ENCODE measurements around the gene ACP7.

The ACP7 gene

GRCh38 chr19:39137131-39137530, 53.0 kb downstream of the ACP7 start:
- no peak for TF ChIP-seq CTCF (IDR thresholded peaks at IDR 0.05; ENCODE audit: low read depth, low read length)
- peaks cover 3% of the 10 kb centered on the region for H3K9me3 ChIP-seq (ENCODE audit: severe bottlenecking)
- H3K4me3 ChIP-seq (ENCODE audit: low read depth, low read length) = no peak overlapping the region
- no peak overlapping the region for H3K27ac ChIP-seq
- H3K36me3 ChIP-seq = no peaks in the 10 kb centered on the region; the same call in 1 of the 2 replicates
- no peak for DNase-seq
- no peaks in the 10 kb centered on the region for H3K27me3 ChIP-seq (ENCODE audit: insufficient read depth, low read depth, severe bottlenecking)

GRCh38 chr19:39138221-39139211, 54.3 kb downstream of the ACP7 start:
- peak overlapping the region; percentile 81 for H3K27ac ChIP-seq
- H3K27me3 ChIP-seq (ENCODE audit: insufficient read depth, low read depth, severe bottlenecking) = no peaks in the 10 kb centered on the region

GRCh38 chr19:39139305-39139874, 55.2 kb downstream of the ACP7 start:
- peak overlapping the region; percentile 81 for H3K27ac ChIP-seq
- peak overlapping the region; percentile 18; the same call in 1 of the 2 replicates for H3K4me3 ChIP-seq (ENCODE audit: low read depth, low read length)
- peak; percentile 70 for DNase-seq
- no peaks in the 10 kb centered on the region for H3K27me3 ChIP-seq (ENCODE audit: insufficient read depth, low read depth, severe bottlenecking)
- no peaks in the 10 kb centered on the region for H3K36me3 ChIP-seq
- TF ChIP-seq CTCF (IDR thresholded peaks at IDR 0.05; ENCODE audit: low read depth, low read length) = no peak
- peaks cover 3% of the 10 kb centered on the region for H3K9me3 ChIP-seq (ENCODE audit: severe bottlenecking)

More at GRCh38 chr19:39138221-39139211, 54.3 kb downstream of the ACP7 start:
- peak; percentile 57 for DNase-seq
- H3K9me3 ChIP-seq (ENCODE audit: severe bottlenecking) = peaks cover 3% of the 10 kb centered on the region
- no peaks in the 10 kb centered on the region; the same call in 1 of the 2 replicates for H3K36me3 ChIP-seq
- TF ChIP-seq CTCF (IDR thresholded peaks at IDR 0.05; ENCODE audit: low read depth, low read length) = no peak
- H3K4me3 ChIP-seq (ENCODE audit: low read depth, low read length) = peak overlapping the region; percentile 18

GRCh38 chr19:39139971-39140453, 55.8 kb downstream of the ACP7 start:
- no peak for DNase-seq
- no peak for TF ChIP-seq CTCF (IDR thresholded peaks at IDR 0.05; ENCODE audit: low read depth, low read length)
- H3K27me3 ChIP-seq (ENCODE audit: insufficient read depth, low read depth, severe bottlenecking) = no peaks in the 10 kb centered on the region
- no peaks in the 10 kb centered on the region for H3K36me3 ChIP-seq
- H3K4me3 ChIP-seq (ENCODE audit: low read depth, low read length) = no peak overlapping the region
- H3K9me3 ChIP-seq (ENCODE audit: severe bottlenecking) = peaks cover 3% of the 10 kb centered on the region
- peak overlapping the region; percentile 81 for H3K27ac ChIP-seq

GRCh38 chr19:39140594-39140993, 56.4 kb downstream of the ACP7 start:
- peak overlapping the region; percentile 81 for H3K27ac ChIP-seq
- peaks cover 3% of the 10 kb centered on the region for H3K9me3 ChIP-seq (ENCODE audit: severe bottlenecking)
- no peaks in the 10 kb centered on the region for H3K36me3 ChIP-seq
- H3K27me3 ChIP-seq (ENCODE audit: insufficient read depth, low read depth, severe bottlenecking) = no peaks in the 10 kb centered on the region
- no peak for TF ChIP-seq CTCF (IDR thresholded peaks at IDR 0.05; ENCODE audit: low read depth, low read length)
- no peak for DNase-seq
- no peak overlapping the region for H3K4me3 ChIP-seq (ENCODE audit: low read depth, low read length)

Data from WERI-Rb-1 (cell line).